Measurements from ENCODE around the gene LARGE2.

The LARGE2 gene

GRCh38 chr11:45933846-45934579 is 11.6 kb downstream of the LARGE2 start:
- H3K27ac ChIP-seq (ENCODE audit: low read length), result no peak overlapping the region
- H3K9me3 ChIP-seq (ENCODE audit: control insufficient read depth in 1 of 2, low read length in 2 of 2), result no peaks in the 10 kb centered on the region
- no peak overlapping the region for H3K4me3 ChIP-seq (ENCODE audit: low read depth in 1 of 2, low read length in 2 of 2)
- H3K36me3 ChIP-seq (ENCODE audit: control insufficient read depth in 1 of 2, insufficient read depth in 2 of 2, low read length in 2 of 2), result peaks cover 35 to 67% of the 10 kb centered on the region in 2 donors
- H3K27me3 ChIP-seq (ENCODE audit: low read depth, low read length), result no peaks in the 10 kb centered on the region
- H3K4me1 ChIP-seq (ENCODE audit: control insufficient read depth in 1 of 2, insufficient read depth in 2 of 2, low read length in 2 of 2), result peaks cover 0 to 11% of the 10 kb centered on the region in 2 donors

- H3K4me1 ChIP-seq (ENCODE audit: control insufficient read depth in 1 of 2, insufficient read depth in 2 of 2, low read length in 2 of 2), result peaks cover 0 to 11% of the 10 kb centered on the region in 2 donors
- H3K36me3 ChIP-seq (ENCODE audit: control insufficient read depth in 1 of 2, insufficient read depth in 2 of 2, low read length in 2 of 2), result peaks cover 35 to 67% of the 10 kb centered on the region in 2 donors
- H3K9me3 ChIP-seq (ENCODE audit: control insufficient read depth in 1 of 2, low read length in 2 of 2), result no peaks in the 10 kb centered on the region
- H3K27me3 ChIP-seq (ENCODE audit: low read depth, low read length), result no peaks in the 10 kb centered on the region
- no peak overlapping the region for H3K27ac ChIP-seq (ENCODE audit: low read length)
- no peak overlapping the region for H3K4me3 ChIP-seq (ENCODE audit: low read depth in 1 of 2, low read length in 2 of 2)
Measured at GRCh38 chr11:45934580-45935318, 12.3 kb downstream of the LARGE2 start.

GRCh38 chr11:45935349-45936064 is 13.1 kb downstream of the LARGE2 start:
- Histone ChIP-seq H3K9me3 (ENCODE audit: control insufficient read depth in 1 of 2, low read length in 2 of 2) (no peaks in the 10 kb centered on the region), H3K27ac (ENCODE audit: low read length) (no peak overlapping the region), H3K27me3 (ENCODE audit: low read depth, low read length) (no peaks in the 10 kb centered on the region), H3K36me3 (ENCODE audit: control insufficient read depth in 1 of 2, insufficient read depth in 2 of 2, low read length in 2 of 2) (peaks cover 35 to 67% of the 10 kb centered on the region in 2 donors), H3K4me1 (ENCODE audit: control insufficient read depth in 1 of 2, insufficient read depth in 2 of 2, low read length in 2 of 2) (peaks cover 0 to 11% of the 10 kb centered on the region in 2 donors), H3K4me3 (ENCODE audit: low read depth in 1 of 2, low read length in 2 of 2) (no peak overlapping the region)

- no peaks in the 10 kb centered on the region for H3K27me3 ChIP-seq (ENCODE audit: low read depth, low read length)
- no peaks in the 10 kb centered on the region for H3K9me3 ChIP-seq (ENCODE audit: control insufficient read depth in 1 of 2, low read length in 2 of 2)
- H3K4me3 ChIP-seq (ENCODE audit: low read depth in 1 of 2, low read length in 2 of 2), result no peak overlapping the region
- no peak overlapping the region for H3K27ac ChIP-seq (ENCODE audit: low read length)
- peaks cover 34 to 68% of the 10 kb centered on the region in 2 donors for H3K36me3 ChIP-seq (ENCODE audit: control insufficient read depth in 1 of 2, insufficient read depth in 2 of 2, low read length in 2 of 2)
- peaks cover 0 to 11% of the 10 kb centered on the region in 2 donors for H3K4me1 ChIP-seq (ENCODE audit: control insufficient read depth in 1 of 2, insufficient read depth in 2 of 2, low read length in 2 of 2)
Measured at GRCh38 chr11:45936511-45937054, 14.1 kb downstream of the LARGE2 start.

- H3K9me3 ChIP-seq (ENCODE audit: control insufficient read depth in 1 of 2, low read length in 2 of 2), result no peaks in the 10 kb centered on the region
- H3K4me1 ChIP-seq (ENCODE audit: control insufficient read depth in 1 of 2, insufficient read depth in 2 of 2, low read length in 2 of 2), result peaks cover 0 to 11% of the 10 kb centered on the region in 2 donors
- H3K27me3 ChIP-seq (ENCODE audit: low read depth, low read length), result no peaks in the 10 kb centered on the region
- peaks cover 33 to 66% of the 10 kb centered on the region in 2 donors for H3K36me3 ChIP-seq (ENCODE audit: control insufficient read depth in 1 of 2, insufficient read depth in 2 of 2, low read length in 2 of 2)
- no peak overlapping the region for H3K4me3 ChIP-seq (ENCODE audit: low read depth in 1 of 2, low read length in 2 of 2)
- no peak overlapping the region for H3K27ac ChIP-seq (ENCODE audit: low read length)
Measured at GRCh38 chr11:45937916-45938315, 15.5 kb downstream of the LARGE2 start.

GRCh38 chr11:45939836-45940235 is 17.4 kb downstream of the LARGE2 start:
- Histone ChIP-seq H3K4me1 (ENCODE audit: control insufficient read depth in 1 of 2, insufficient read depth in 2 of 2, low read length in 2 of 2) (no peaks in the 10 kb centered on the region), H3K4me3 (ENCODE audit: low read depth in 1 of 2, low read length in 2 of 2) (no peak overlapping the region), H3K27ac (ENCODE audit: low read length) (no peak overlapping the region), H3K27me3 (ENCODE audit: low read depth, low read length) (no peaks in the 10 kb centered on the region), H3K9me3 (ENCODE audit: control insufficient read depth in 1 of 2, low read length in 2 of 2) (no peaks in the 10 kb centered on the region), H3K36me3 (ENCODE audit: control insufficient read depth in 1 of 2, insufficient read depth in 2 of 2, low read length in 2 of 2) (peaks cover 18 to 54% of the 10 kb centered on the region in 2 donors)

GRCh38 chr11:45941285-45941684 is 18.8 kb downstream of the LARGE2 start:
- peaks cover 0 to 4% of the 10 kb centered on the region in 2 donors for H3K4me1 ChIP-seq (ENCODE audit: control insufficient read depth in 1 of 2, insufficient read depth in 2 of 2, low read length in 2 of 2)
- H3K9me3 ChIP-seq (ENCODE audit: control insufficient read depth in 1 of 2, low read length in 2 of 2), result no peaks in the 10 kb centered on the region
- no peak overlapping the region for H3K27ac ChIP-seq (ENCODE audit: low read length)
- peaks cover 16 to 51% of the 10 kb centered on the region in 2 donors for H3K36me3 ChIP-seq (ENCODE audit: control insufficient read depth in 1 of 2, insufficient read depth in 2 of 2, low read length in 2 of 2)
- no peaks in the 10 kb centered on the region for H3K27me3 ChIP-seq (ENCODE audit: low read depth, low read length)
- no peak overlapping the region for H3K4me3 ChIP-seq (ENCODE audit: low read depth in 1 of 2, low read length in 2 of 2)

GRCh38 chr11:45942381-45942780 is 19.9 kb downstream of the LARGE2 start:
- Histone ChIP-seq H3K4me1 (ENCODE audit: control insufficient read depth in 1 of 2, insufficient read depth in 2 of 2, low read length in 2 of 2) (peaks cover 0 to 4% of the 10 kb centered on the region in 2 donors), H3K36me3 (ENCODE audit: control insufficient read depth in 1 of 2, insufficient read depth in 2 of 2, low read length in 2 of 2) (peaks cover 20 to 50% of the 10 kb centered on the region in 2 donors), H3K4me3 (ENCODE audit: low read depth in 1 of 2, low read length in 2 of 2) (no peak overlapping the region), H3K27me3 (ENCODE audit: low read depth, low read length) (no peaks in the 10 kb centered on the region), H3K9me3 (ENCODE audit: control insufficient read depth in 1 of 2, low read length in 2 of 2) (no peaks in the 10 kb centered on the region), H3K27ac (ENCODE audit: low read length) (no peak overlapping the region)

- H3K27ac ChIP-seq (ENCODE audit: low read length), result no peak overlapping the region
- H3K36me3 ChIP-seq (ENCODE audit: control insufficient read depth in 1 of 2, insufficient read depth in 2 of 2, low read length in 2 of 2), result peaks cover 43 to 63% of the 10 kb centered on the region in 2 donors
- H3K4me1 ChIP-seq (ENCODE audit: control insufficient read depth in 1 of 2, insufficient read depth in 2 of 2, low read length in 2 of 2), result peaks cover 0 to 4% of the 10 kb centered on the region in 2 donors
- H3K9me3 ChIP-seq (ENCODE audit: control insufficient read depth in 1 of 2, low read length in 2 of 2), result no peaks in the 10 kb centered on the region
- H3K4me3 ChIP-seq (ENCODE audit: low read depth in 1 of 2, low read length in 2 of 2), result no peak overlapping the region
- no peaks in the 10 kb centered on the region for H3K27me3 ChIP-seq (ENCODE audit: low read depth, low read length)
Measured at GRCh38 chr11:45945397-45945999, 23.0 kb downstream of the LARGE2 start.

- no peak overlapping the region for H3K4me3 ChIP-seq (ENCODE audit: low read depth in 1 of 2, low read length in 2 of 2)
- H3K36me3 ChIP-seq (ENCODE audit: control insufficient read depth in 1 of 2, insufficient read depth in 2 of 2, low read length in 2 of 2), result peaks cover 37 to 67% of the 10 kb centered on the region in 2 donors
- no peak overlapping the region for H3K27ac ChIP-seq (ENCODE audit: low read length)
- H3K4me1 ChIP-seq (ENCODE audit: control insufficient read depth in 1 of 2, insufficient read depth in 2 of 2, low read length in 2 of 2), result peaks cover 0 to 4% of the 10 kb centered on the region in 2 donors
- H3K9me3 ChIP-seq (ENCODE audit: control insufficient read depth in 1 of 2, low read length in 2 of 2), result no peaks in the 10 kb centered on the region
- H3K27me3 ChIP-seq (ENCODE audit: low read depth, low read length), result no peaks in the 10 kb centered on the region
Measured at GRCh38 chr11:45947885-45948284, 25.4 kb downstream of the LARGE2 start.

Data from muscle layer of duodenum (tissue), 2 donors.